ENCODE results near the gene KLHL34.

- TF ChIP-seq EP300 (IDR thresholded peaks at IDR 0.05) = no peak
- no peak for TF ChIP-seq POLR2A (IDR thresholded peaks at IDR 0.05)
- TF ChIP-seq CTCF (IDR thresholded peaks at IDR 0.05) = no peak
Measured at GRCh38 chrX:21616386-21616785, 41.7 kb downstream of the KLHL34 start.
